Panc1 (cell line): ENCODE measurements around the gene SORCS1. TPM values are rescaled to one million over a fixed set of nuclear protein-coding genes. Genes with fewer than 3 reads are reported as not detected.

Experiments
- ATAC-seq: fragments of 200-7000 bp; cut with Tn5 transposase; 2 replicates; pipeline ENCODE4 v1.9.1; 2020; ENCODE audit warnings: mild to moderate bottlenecking, moderate library complexity
- BruUV-seq: library from RNA; stranded (reverse); fragments of 400-500 nt; replicated peaks from 2 replicates; lab custom pipeline; 2021; lab: Mats Ljungman, UMichigan
- CTCF ChIA-PET: fragments of 300-600 bp; sonication (Branson Sonifier 250); formaldehyde crosslinking; loops from one replicate; lab custom pipeline; 2022; ENCODE audit warnings: antibody characterized with exemption; lab: Charles Lee
- POLR2A ChIA-PET: fragments of 300-600 bp; sonication (Branson Sonifier 250); formaldehyde crosslinking; loops from one replicate; lab custom pipeline; 2022; ENCODE audit warnings: antibody characterized with exemption; lab: Charles Lee
- DNase-seq: peaks from one replicate; pipeline ENCODE4 v3.0.0-alpha.2; 2010; ENCODE audit warnings: low read depth, low spot score
- H3K27ac ChIP-seq: 2 replicates; pipeline ENCODE4 v1.5.1; 2011; ENCODE audit warnings: mild to moderate bottlenecking, low read length, inconsistent platforms
- H3K27me3 ChIP-seq: fragments of 200-500 bp; sonication (Bioruptor generic); 2 replicates; pipeline ENCODE4 v1.6.0; 2014; ENCODE audit warnings: low read length, inconsistent platforms; ENCODE audit not compliant: control insufficient read depth, insufficient read depth
- H3K36me3 ChIP-seq: fragments of 200-500 bp; sonication (Bioruptor generic); 2 replicates; pipeline ENCODE4 v1.5.1; 2014; ENCODE audit warnings: inconsistent platforms, mild to moderate bottlenecking, low read length, moderate library complexity; ENCODE audit not compliant: control insufficient read depth, insufficient read depth
- H3K4me1 ChIP-seq: 2 replicates; pipeline ENCODE4 v1.5.1; 2011; ENCODE audit warnings: inconsistent platforms, mild to moderate bottlenecking, low read length, moderate library complexity; ENCODE audit not compliant: control insufficient read depth, insufficient read depth
- H3K4me3 ChIP-seq, 2 experiments: 2 replicates each; pipeline ENCODE4 v1.5.1; 2011 to 2012; ENCODE audit warnings: low read depth in 2 of 2, low read length in 2 of 2, mild to moderate bottlenecking in 2 of 2, inconsistent platforms in 1 of 2, moderate library complexity in 1 of 2
- H3K9me3 ChIP-seq: fragments of 200-500 bp; sonication (Bioruptor generic); 2 replicates; pipeline ENCODE4 v1.5.1; 2014; ENCODE audit warnings: low read depth, mild to moderate bottlenecking, inconsistent platforms, low read length, moderate library complexity; ENCODE audit not compliant: control insufficient read depth, insufficient read depth
- CTCF ChIP-seq: fragments of 450-650 bp; IDR thresholded peaks from 2 replicates; pipeline ENCODE4 v1.5.1; 2017; ENCODE audit warnings: mild to moderate bottlenecking
- POLR2AphosphoS5 ChIP-seq: IDR thresholded peaks from 2 replicates; pipeline ENCODE4 v1.6.1; 2012; ENCODE audit warnings: mild to moderate bottlenecking, low read depth, low read length, moderate library complexity
- SIN3A ChIP-seq: IDR thresholded peaks from 2 replicates; pipeline ENCODE4 v1.6.1; 2012; ENCODE audit warnings: low read depth, mild to moderate bottlenecking, low read length, moderate library complexity, borderline replicate concordance; ENCODE audit not compliant: insufficient read depth
- TCF7L2 ChIP-seq: IDR thresholded peaks from 2 replicates; pipeline ENCODE4 v1.6.1; 2011; ENCODE audit warnings: mild to moderate bottlenecking, low read depth, low read length, inconsistent platforms
- in situ Hi-C: cut with HindIII; loops from 2 replicates; pipeline ENCODE4 v1.10.0; 2016; ENCODE audit warnings: low sequenced_read_pairs, low pct_unique_long_range_greater_than_20kb
- intact Hi-C: fragments of 100-400 bp; cut with micrococcal nuclease; formaldehyde crosslinking; loops from one replicate; pipeline ENCODE4 v1.10.0; 2022; ENCODE audit not compliant: unreplicated experiment
- total RNA-seq: library from RNA; stranded (reverse); gene quantifications from one replicate; pipeline ENCODE4 v1.2.1, GENCODE V29; 2021; ENCODE audit not compliant: unreplicated experiment
- TF ChIP-seq, protein P1 (sequence below), 2 experiments: IDR thresholded peaks; 2 replicates each; pipeline ENCODE4 v1.6.1; 2011 to 2012; ENCODE audit warnings: low read depth in 2 of 2, control low read depth in 1 of 2, low read length in 1 of 2, mild to moderate bottlenecking in 1 of 2, moderate library complexity in 1 of 2; ENCODE audit not compliant: insufficient read depth in 1 of 2

The SORCS1 gene
- total RNA-seq, 1 experiment from 2014 or later = not detected

- no TSS peak for BruUV-seq
- intact Hi-C loops (no loop called here), in situ Hi-C loops (no loop called here)
- Histone ChIP-seq H3K9me3 (no peaks in the 10 kb centered on the region), H3K27ac (no peak overlapping the region), H3K36me3 (no peaks in the 10 kb centered on the region), H3K27me3 (no peaks in the 10 kb centered on the region), H3K4me3 (no peak overlapping the region), H3K4me1 (no peaks in the 10 kb centered on the region)
- ATAC-seq (no peak), DNase-seq (no peak)
- TF ChIP-seq CTCF (no peak), SIN3A (no peak), TCF7L2 (no peak), POLR2AphosphoS5 (no peak)
- TF ChIP-seq, protein P1, sequence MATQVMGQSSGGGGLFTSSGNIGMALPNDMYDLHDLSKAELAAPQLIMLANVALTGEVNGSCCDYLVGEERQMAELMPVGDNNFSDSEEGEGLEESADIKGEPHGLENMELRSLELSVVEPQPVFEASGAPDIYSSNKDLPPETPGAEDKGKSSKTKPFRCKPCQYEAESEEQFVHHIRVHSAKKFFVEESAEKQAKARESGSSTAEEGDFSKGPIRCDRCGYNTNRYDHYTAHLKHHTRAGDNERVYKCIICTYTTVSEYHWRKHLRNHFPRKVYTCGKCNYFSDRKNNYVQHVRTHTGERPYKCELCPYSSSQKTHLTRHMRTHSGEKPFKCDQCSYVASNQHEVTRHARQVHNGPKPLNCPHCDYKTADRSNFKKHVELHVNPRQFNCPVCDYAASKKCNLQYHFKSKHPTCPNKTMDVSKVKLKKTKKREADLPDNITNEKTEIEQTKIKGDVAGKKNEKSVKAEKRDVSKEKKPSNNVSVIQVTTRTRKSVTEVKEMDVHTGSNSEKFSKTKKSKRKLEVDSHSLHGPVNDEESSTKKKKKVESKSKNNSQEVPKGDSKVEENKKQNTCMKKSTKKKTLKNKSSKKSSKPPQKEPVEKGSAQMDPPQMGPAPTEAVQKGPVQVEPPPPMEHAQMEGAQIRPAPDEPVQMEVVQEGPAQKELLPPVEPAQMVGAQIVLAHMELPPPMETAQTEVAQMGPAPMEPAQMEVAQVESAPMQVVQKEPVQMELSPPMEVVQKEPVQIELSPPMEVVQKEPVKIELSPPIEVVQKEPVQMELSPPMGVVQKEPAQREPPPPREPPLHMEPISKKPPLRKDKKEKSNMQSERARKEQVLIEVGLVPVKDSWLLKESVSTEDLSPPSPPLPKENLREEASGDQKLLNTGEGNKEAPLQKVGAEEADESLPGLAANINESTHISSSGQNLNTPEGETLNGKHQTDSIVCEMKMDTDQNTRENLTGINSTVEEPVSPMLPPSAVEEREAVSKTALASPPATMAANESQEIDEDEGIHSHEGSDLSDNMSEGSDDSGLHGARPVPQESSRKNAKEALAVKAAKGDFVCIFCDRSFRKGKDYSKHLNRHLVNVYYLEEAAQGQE (IDR thresholded peaks at IDR 0.05; ENCODE audit: insufficient read depth in 1 of 2, low read depth in 2 of 2, low read length in 1 of 2) = no peak
- ChIA-PET CTCF (no interaction called here), POLR2A (no interaction called here)
Measured at GRCh38 chr10:106740071-106740470, 424.4 kb downstream of the SORCS1 start.

DNA sequence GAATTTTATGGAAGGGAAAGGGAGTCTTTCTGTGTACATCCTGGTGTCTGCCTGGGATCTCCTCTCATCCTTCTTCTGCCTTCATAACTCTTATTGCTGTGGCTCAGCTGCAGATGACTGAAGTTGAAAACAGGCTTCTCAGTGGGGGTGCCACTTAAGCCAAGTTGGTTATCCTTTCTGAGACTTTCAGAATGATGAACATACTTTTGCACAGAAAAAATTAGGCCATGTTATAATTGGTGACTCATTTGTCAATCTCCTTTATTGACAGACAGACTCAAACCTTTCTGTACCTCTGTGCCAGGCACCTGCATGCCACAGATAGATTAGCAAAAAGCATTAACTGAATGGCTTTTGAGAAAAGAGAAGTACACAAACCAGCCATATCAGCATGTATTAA, 430.3 kb downstream of the SORCS1 start:
- Histone ChIP-seq H3K36me3 (no peaks in the 10 kb centered on the region), H3K4me1 (no peaks in the 10 kb centered on the region), H3K27me3 (no peaks in the 10 kb centered on the region; the same call in 1 of the 2 replicates), H3K27ac (no peak overlapping the region), H3K9me3 (no peaks in the 10 kb centered on the region), H3K4me3 (no peak overlapping the region)
- no TSS peak for BruUV-seq
- TF ChIP-seq, protein P1 (IDR thresholded peaks at IDR 0.05; ENCODE audit: insufficient read depth in 1 of 2, low read depth in 2 of 2, low read length in 1 of 2) = no peak
- TF ChIP-seq SIN3A (no peak), POLR2AphosphoS5 (no peak), CTCF (no peak), TCF7L2 (no peak)
- intact Hi-C loops (no loop called here), in situ Hi-C loops (no loop called here)
- ATAC-seq (no peak), DNase-seq (no peak)
- ChIA-PET CTCF (no interaction called here), POLR2A (no interaction called here)
